Spinal cord (tissue), 10 donors: Measurements from ENCODE around the gene PRKCE. TPM values are rescaled to one million over a fixed set of nuclear protein-coding genes. Genes with fewer than 3 reads are reported as not detected.

ENCODE experiments used
- DNase-seq, 6 donors: peaks; one replicate each; pipeline versions ENCODE4 v3.0.0 to v3.0.0-alpha.2; 2013 to 2015; ENCODE audit warnings: low spot score in 6 of 6, low read depth in 4 of 6
- H3K27ac ChIP-seq: one replicate; pipeline ENCODE4 v1.5.1; 2013; ENCODE audit warnings: low read depth, low read length, control low read depth
- H3K27me3 ChIP-seq: one replicate; pipeline ENCODE4 v1.6.1; 2013; ENCODE audit warnings: low read length; ENCODE audit not compliant: control insufficient read depth, insufficient read depth
- H3K36me3 ChIP-seq: one replicate; pipeline ENCODE4 v1.6.1; 2013; ENCODE audit warnings: low read length; ENCODE audit not compliant: control insufficient read depth, insufficient read depth
- H3K4me1 ChIP-seq: one replicate; pipeline ENCODE4 v1.6.1; 2013; ENCODE audit warnings: low read length; ENCODE audit not compliant: control insufficient read depth, insufficient read depth
- H3K4me3 ChIP-seq: one replicate; pipeline ENCODE4 v1.5.1; 2013; ENCODE audit warnings: low read depth, low read length, control low read depth
- H3K9me3 ChIP-seq: one replicate; pipeline ENCODE4 v1.6.1; 2013; ENCODE audit warnings: low read length; ENCODE audit not compliant: control insufficient read depth, insufficient read depth
- WGBS: methylation state at CpG from one replicate; pipeline ENCODE4 v1.1.5; 2013; ENCODE audit warnings: missing lambda C conversion rate; ENCODE audit not compliant: insufficient coverage; 5-methylcytosine and 5-hydroxymethylcytosine counted together
- polyA plus RNA-seq, 2 donors: library from polyadenylated mRNA; unstranded; fragments of 120-200 nt; gene quantifications; one replicate each; pipeline ENCODE4 v1.2.1, GENCODE V29; 2013; ENCODE audit not compliant: insufficient read length in 2 of 2
- total RNA-seq, 2 donors: library from RNA; depleted of rRNA in 1 of 2; stranded (reverse); fragments of 120-200 nt in 1 of 2; fragments of >200 nt in 1 of 2; gene quantifications; one replicate each; pipeline versions ENCODE4 v1.2.3 to v1.2.4, GENCODE V29; 2013 to 2014
- donor health status: healthy.

PRKCE gene
- total and polyA plus RNA-seq, 4 donors: 22.9 to 48.5 (median 37.4) TPM

DNA sequence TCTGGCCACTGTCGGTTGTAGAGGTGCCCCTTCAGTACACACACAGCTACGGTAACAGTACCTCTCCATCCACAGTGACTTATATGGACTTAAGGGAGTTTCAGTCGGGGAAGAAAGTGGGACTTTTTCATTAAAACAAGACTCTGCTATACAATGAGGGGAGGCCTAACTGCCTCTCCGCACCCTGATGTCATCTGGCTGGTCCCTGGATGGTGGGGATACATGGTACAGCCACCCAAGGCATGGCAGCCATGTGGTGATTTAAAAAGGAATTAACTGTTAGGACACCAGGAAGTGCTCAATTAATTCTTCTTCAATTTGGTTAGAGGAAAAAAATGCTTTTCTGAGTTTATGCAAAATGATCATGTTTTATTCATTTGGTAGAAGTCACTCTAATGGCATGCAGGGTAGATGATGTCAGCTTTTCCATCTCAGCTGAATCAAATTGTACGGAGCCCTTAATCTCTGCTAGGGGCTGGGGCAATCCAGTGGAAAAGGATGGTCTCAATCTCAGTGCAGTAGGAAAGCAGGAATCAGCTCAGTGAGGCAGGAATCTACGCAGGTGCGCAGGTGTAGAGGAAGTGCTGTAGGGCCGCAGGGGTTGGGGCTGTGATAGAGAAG lies 243.9 kb downstream of the PRKCE start:
- no peaks in the 10 kb centered on the region for H3K9me3 ChIP-seq
- no peak overlapping the region for H3K27ac ChIP-seq
- H3K4me1 ChIP-seq: peaks cover 27% of the 10 kb centered on the region
- no peak for DNase-seq
- H3K27me3 ChIP-seq: no peaks in the 10 kb centered on the region
- no peaks in the 10 kb centered on the region for H3K36me3 ChIP-seq
- no peak overlapping the region for H3K4me3 ChIP-seq
- WGBS: 94% methylated on average over 4 of the region's 8 CpGs

- H3K4me3 ChIP-seq: no peak overlapping the region
- DNase-seq: no peak
- H3K27me3 ChIP-seq: no peaks in the 10 kb centered on the region
- H3K27ac ChIP-seq: no peak overlapping the region
- peaks cover 27% of the 10 kb centered on the region for H3K4me1 ChIP-seq
- H3K36me3 ChIP-seq: no peaks in the 10 kb centered on the region
- WGBS: 100% methylated on average over 2 of the region's 4 CpGs
- no peaks in the 10 kb centered on the region for H3K9me3 ChIP-seq
Measured at GRCh38 chr2:45896311-45896710, 244.8 kb downstream of the PRKCE start.

- Histone ChIP-seq H3K4me3 (no peak overlapping the region), H3K36me3 (no peaks in the 10 kb centered on the region), H3K4me1 (peaks cover 14% of the 10 kb centered on the region), H3K27ac (no peak overlapping the region), H3K27me3 (no peaks in the 10 kb centered on the region), H3K9me3 (no peaks in the 10 kb centered on the region)
- no peak for DNase-seq
- 94% methylated on average over 2 of the region's 8 CpGs for WGBS
Measured at GRCh38 chr2:45897842-45898241, 246.4 kb downstream of the PRKCE start.

GRCh38 chr2:45898819-45899218 lies 247.3 kb downstream of the PRKCE start:
- WGBS: 29% methylated on average over 3 of the region's 3 CpGs
- no peak overlapping the region for H3K27ac ChIP-seq
- peaks cover 8% of the 10 kb centered on the region for H3K4me1 ChIP-seq
- no peaks in the 10 kb centered on the region for H3K36me3 ChIP-seq
- no peak overlapping the region for H3K4me3 ChIP-seq
- no peak for DNase-seq
- no peaks in the 10 kb centered on the region for H3K9me3 ChIP-seq
- no peaks in the 10 kb centered on the region for H3K27me3 ChIP-seq

GRCh38 chr2:45899926-45900325 lies 248.5 kb downstream of the PRKCE start:
- no peaks in the 10 kb centered on the region for H3K9me3 ChIP-seq
- H3K27me3 ChIP-seq: no peaks in the 10 kb centered on the region
- no peak overlapping the region for H3K4me3 ChIP-seq
- no peak for DNase-seq
- WGBS: no CpG with 5 or more reads among the region's 5 CpGs
- no peak overlapping the region for H3K27ac ChIP-seq
- peaks cover 18% of the 10 kb centered on the region for H3K4me1 ChIP-seq
- no peaks in the 10 kb centered on the region for H3K36me3 ChIP-seq

- no peak for DNase-seq
- Histone ChIP-seq H3K4me3 (no peak overlapping the region), H3K36me3 (no peaks in the 10 kb centered on the region), H3K9me3 (no peaks in the 10 kb centered on the region), H3K27ac (no peak overlapping the region), H3K4me1 (peaks cover 34% of the 10 kb centered on the region), H3K27me3 (no peaks in the 10 kb centered on the region)
- 82% methylated on average over 2 of the region's 7 CpGs for WGBS
Measured at GRCh38 chr2:45901468-45902032, 250.1 kb downstream of the PRKCE start.

DNA sequence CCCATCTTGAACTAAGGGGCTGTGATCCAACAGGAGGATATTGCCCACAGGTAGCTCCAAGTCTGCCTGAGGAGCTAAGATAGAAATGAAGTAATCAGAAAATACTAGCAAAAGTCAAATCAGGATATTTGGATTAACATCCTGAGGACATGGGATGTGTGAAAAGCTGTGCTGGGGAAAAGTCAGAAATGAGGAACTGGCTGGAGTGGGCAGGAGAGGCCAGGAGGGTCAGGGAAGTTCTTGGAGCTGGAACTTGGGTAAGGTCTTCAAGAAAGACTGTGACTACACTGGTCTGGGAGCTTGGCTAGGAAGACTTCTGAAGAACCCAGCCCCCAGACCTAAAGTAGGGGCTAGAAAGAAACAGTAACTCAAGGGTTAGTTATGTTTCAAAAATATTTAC lies 250.9 kb downstream of the PRKCE start:
- H3K4me1 ChIP-seq: peaks cover 40% of the 10 kb centered on the region
- no peak for DNase-seq

DNA sequence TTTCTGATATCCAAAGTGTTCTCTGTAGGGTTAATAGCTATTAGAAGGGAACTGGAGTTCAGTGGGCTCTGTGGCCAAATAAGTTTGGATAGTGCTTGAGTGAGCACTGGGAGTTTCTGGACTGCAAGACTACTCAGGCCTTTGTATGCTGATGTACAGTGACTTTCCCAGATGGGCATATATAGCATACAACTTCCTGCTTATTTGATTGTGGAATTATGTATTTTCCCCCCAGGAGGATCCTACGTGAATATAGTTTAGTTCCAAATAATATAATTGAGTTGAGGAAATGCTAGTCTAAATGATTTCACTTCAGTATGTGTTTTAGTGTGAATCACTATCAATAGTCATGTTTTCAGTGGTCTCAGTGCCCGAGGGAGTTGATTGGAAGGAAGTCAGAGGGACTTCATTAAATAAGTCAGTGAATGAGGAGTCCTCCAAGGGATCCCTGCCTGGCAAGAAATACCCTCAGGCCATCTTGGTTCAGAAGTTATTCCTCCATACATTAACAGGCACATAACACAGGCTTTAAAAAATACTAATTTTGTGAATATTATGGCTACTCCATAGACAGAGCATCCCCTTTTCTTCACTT lies 251.4 kb downstream of the PRKCE start:
- no peak overlapping the region for H3K27ac ChIP-seq
- peaks cover 44% of the 10 kb centered on the region for H3K4me1 ChIP-seq
- WGBS: no CpG with 5 or more reads among the region's 2 CpGs
- H3K36me3 ChIP-seq: no peaks in the 10 kb centered on the region
- H3K9me3 ChIP-seq: no peaks in the 10 kb centered on the region
- H3K27me3 ChIP-seq: no peaks in the 10 kb centered on the region
- H3K4me3 ChIP-seq: no peak overlapping the region
- DNase-seq: no peak

More for the DNA sequence above, 250.9 kb downstream of the PRKCE start:
- no peak overlapping the region for H3K4me3 ChIP-seq
- no peaks in the 10 kb centered on the region for H3K36me3 ChIP-seq
- no peaks in the 10 kb centered on the region for H3K27me3 ChIP-seq
- no peaks in the 10 kb centered on the region for H3K9me3 ChIP-seq
- H3K27ac ChIP-seq: no peak overlapping the region

DNA sequence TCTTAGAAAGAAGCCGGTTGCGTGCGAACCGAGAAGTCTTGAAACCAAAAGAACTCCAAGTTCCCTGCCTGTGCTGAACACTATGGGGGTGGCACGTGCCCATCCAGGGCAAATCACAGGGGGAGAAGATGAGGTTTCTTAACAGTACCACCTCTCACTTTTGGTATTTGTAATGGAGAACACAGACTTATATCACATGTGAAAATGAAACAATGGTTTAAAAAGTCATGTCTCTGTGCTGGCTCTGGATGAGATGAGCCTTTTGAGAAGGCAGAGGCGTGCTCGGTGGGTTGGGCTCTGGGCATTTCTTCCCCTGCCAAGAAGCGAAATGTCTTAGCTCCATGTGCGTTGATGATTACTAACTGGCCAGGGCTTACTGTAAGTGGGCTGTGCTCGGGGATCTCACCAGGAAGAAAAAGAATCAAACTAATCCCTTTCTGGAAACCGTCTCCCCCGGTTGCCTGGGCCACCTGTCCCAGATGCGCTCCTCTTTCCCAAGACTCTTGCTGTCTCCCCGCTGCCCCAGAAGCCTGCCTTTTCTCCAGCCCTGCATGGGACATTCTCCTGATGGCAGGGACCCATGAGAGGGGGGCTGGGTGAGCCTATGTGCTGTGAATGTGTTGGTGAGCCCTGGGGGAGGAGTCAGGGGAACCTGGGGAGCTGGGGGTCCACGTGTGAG lies 252.9 kb downstream of the PRKCE start:
- Histone ChIP-seq H3K4me1 (peaks cover 45% of the 10 kb centered on the region), H3K27ac (peak overlapping the region; percentile 82), H3K9me3 (no peaks in the 10 kb centered on the region), H3K36me3 (no peaks in the 10 kb centered on the region), H3K27me3 (no peaks in the 10 kb centered on the region), H3K4me3 (no peak overlapping the region)
- 26% methylated on average over 6 of the region's 15 CpGs for WGBS
- peak in 1 of 6 donors; percentile 60 for DNase-seq
